GM18870 (cell line): ENCODE measurements around the gene DBH.
"Not testable (repeated sequence)": the region's sequence is repeated elsewhere in the genome, so short reads cannot be mapped to it uniquely, and the experiment has no call there.

Experiments used
- ATAC-seq: cut with Tn5 transposase; IDR thresholded peaks from one replicate; pipeline ENCODE4 v1.9.1; 2021; ENCODE audit warnings: moderate library complexity; ENCODE audit not compliant: unreplicated experiment

DBH gene

GRCh38 chr9:133664173-133665050 is 28.2 kb downstream of the DBH start:
- ATAC-seq: no peak

GRCh38 chr9:133665096-133665495 is 28.9 kb downstream of the DBH start:
- ATAC-seq: no peak

DNA sequence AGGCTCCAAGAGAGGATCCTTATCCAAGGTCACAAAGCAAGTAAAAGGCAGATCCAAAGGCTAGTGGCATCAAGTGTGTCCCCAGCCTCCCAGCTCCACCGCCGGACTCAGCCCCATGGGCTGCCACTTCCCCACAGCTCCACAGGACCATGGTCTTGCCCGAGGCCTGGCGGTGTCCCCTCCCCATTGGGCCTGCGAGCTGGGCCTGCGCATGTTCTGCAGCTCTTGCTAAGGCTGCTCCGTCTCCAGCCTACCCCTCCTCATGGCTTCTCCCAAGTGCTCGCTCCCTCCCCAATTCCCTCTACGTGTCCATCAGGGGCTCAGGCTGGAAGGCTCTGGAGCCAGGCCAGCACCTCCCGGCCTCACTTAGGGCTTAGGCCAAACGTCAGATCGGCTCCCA is 29.4 kb downstream of the DBH start:
- no peak for ATAC-seq

- no peak for ATAC-seq
Measured at GRCh38 chr9:133666387-133666786, 30.2 kb downstream of the DBH start.

GRCh38 chr9:133666845-133667244 is 30.7 kb downstream of the DBH start:
- ATAC-seq: no peak

DNA sequence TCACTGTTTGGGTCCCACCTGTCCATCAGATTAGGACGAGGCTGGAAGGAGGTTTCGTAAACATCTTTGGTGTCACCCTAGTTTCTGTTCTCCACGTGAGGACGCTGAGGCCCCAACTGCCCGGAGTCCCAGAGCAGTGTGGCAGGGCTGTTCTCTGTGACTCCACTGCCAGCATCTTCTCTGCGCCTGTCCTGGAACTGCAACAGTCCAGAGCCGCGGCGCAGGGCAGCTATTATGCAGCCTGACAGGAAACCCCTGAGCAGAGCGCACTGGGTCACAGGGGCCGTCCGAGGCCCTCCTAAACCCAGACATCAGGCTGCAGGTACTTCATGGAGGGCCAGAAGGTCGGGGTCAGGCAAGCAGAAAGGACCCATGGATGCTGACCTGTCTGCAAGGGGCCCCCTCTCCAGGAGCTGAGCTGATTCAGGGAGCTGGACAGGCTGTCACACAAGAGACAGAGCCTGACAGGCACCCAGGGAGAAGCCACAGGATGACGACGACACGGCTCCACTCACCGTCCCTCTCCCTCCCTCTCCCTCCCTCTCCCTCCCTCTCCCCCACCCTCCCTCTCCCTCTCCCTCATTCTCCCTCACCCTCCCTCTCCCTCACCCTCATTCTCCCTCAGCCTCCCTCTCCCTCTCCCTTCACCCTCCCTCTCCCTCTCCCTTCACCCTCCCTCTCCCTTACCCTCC is 31.7 kb downstream of the DBH start:
- ATAC-seq: no peak

DNA sequence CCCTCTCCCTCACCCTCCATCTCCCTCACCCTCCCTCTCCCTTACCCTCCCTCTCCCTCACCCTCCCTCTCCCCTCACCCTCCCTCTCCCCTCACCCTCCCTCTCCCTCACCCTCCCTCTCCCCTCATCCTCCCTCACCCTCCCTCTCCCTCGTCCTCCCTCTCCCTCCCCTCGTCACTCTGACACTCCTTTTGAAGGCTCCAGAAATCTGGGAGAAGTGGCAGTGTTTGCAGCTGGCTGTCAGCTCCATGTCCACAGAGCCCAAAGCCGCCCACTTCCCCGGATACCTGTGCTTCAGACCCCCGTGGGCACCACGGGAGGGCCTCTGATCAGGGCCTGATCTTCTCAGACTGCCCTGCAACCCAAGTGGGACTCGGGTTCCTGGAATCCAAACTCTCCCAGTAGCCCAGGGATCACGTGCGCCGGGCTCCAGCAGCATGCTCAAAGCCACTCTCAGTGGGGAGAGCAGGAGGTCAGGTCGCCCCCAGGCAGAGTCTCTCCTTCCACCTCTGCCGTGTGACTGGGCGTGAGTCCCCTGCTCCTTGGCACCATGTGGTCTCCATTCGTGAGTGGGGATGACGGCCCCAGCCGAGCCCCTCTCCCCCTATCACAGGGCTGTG is 33.1 kb downstream of the DBH start:
- no peak for ATAC-seq

DNA sequence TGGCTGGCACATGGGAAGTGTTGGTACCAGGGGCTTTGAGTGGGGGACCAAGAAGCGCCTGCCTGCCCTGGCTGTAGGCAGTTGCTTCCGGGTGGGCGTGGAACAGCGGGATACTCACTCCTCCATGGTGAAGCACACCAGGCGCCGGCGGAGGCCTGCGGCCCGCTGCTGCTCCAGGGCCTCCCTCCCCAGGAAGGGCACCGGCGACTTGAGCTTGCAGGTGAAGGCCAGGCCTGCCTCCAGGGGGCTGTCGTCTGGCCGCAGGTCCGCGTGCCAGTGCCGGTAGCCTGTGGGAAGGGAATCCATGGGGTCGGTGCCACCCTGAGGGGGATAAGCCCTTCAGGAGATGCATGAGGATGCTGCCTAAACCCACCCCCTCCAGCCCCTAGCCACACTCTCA is 34.3 kb downstream of the DBH start:
- no peak for ATAC-seq

DNA sequence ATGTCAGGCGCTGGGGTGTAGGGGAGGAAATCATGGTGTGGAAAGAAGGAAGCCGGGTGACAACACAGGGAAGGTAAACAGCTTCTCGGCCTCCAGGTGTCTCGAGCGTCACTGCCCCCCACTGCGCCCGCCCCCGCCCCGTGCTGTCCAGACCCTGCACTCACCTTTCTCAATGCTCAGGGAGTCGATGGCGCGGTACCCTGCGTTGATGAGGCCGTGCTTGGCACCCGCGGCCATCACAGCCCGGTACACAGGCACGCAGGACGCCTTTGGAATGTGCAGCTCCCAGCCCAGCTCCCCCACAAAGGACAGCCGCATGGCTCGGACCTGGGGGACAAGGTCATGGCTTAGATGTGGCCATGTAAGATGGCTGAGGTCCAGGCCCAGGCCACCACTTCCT is 35.2 kb downstream of the DBH start:
- no peak for ATAC-seq

GRCh38 chr9:133672503-133673257 is 36.5 kb downstream of the DBH start:
- ATAC-seq: no peak

GRCh38 chr9:133673258-133673655 is 37.1 kb downstream of the DBH start:
- ATAC-seq: no peak

DNA sequence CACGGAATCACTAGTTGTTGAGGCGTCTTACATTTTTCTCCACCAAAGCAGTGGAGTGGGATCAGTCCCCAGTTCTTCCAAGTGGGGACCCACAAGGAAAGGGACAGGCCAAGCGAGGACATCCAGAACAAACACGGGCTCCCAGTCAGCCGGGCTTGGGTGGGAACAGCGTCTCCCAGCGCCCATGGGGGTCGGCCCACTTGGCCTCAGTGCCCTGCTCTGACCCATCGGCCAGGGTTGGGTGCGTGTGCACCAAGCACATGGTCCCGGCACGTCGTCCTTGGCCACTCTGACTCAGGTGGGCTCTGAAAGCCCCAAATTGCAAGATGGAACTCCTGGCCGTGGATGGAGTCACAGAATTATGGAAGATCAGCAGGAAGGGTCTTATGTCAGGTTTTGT is 37.9 kb downstream of the DBH start:
- ATAC-seq: no peak

- ATAC-seq: not testable (repeated sequence)
Measured at GRCh38 chr9:133675796-133676195, 39.6 kb downstream of the DBH start.

- ATAC-seq: no peak
Measured at GRCh38 chr9:133676450-133676849, 40.3 kb downstream of the DBH start.

- no peak for ATAC-seq
Measured at GRCh38 chr9:133677126-133678010, 41.2 kb downstream of the DBH start.

GRCh38 chr9:133679056-133679455 is 42.9 kb downstream of the DBH start:
- no peak for ATAC-seq

DNA sequence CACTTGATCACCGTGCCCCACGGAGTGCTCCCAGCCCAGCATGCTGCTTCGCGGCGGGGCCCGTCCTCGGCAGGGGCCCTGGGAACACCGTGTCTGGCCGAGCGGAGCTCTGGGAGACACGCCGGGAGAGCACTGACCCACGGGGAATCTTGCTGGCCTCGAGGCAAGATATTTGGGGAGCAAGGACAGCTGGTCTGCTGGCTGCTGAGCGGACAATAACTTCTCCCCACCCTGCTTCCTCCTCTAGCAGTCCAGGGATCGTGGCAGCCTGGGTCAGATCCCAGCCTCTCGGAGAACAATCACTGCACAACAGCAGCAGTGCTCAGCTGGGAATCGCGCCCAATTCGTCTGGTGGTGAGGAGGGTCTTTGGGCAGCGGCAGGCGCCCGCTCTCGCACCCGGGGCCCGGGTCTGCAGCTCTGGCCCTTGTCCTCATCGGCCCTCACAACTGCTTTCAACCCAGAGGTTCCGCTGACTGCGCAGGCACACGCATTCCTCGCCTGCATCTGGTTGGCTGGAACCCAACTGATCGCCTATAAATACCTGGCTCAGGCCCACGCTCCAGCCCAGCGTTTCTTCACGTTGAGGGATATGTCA is 43.4 kb downstream of the DBH start:
- no peak for ATAC-seq

- no peak for ATAC-seq
Measured at GRCh38 chr9:133680250-133680975, 44.2 kb downstream of the DBH start.

GRCh38 chr9:133680976-133681657 is 45.0 kb downstream of the DBH start:
- ATAC-seq: no peak
